ENCODE results near the gene ZCCHC13.

DNA sequence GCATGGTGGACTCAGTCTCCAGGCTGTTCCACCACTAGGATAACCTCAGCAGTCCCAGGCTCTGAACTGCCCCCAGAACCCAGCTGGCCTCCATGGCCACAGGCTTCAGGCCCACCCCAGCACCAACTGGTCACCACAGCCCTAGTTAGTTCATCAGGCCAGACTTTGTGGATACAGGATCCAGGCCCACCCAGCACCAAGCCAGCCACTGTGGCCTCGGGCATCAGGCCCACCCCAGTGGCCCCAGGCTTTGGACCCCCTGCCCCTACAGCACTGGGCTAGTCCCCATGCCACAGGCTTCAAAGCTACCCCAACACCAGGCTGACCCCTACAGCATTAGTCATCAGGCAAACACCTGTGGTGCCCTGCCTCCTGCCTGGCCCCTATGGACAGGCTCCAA lies 50.0 kb downstream of the ZCCHC13 start:
- TF ChIP-seq EZH2 (IDR thresholded peaks at IDR 0.05; ENCODE audit: insufficient read depth, poor library complexity, severe bottlenecking) (no peak), EZH2phosphoT487 (IDR thresholded peaks at IDR 0.05; ENCODE audit: insufficient read depth, low read depth) (no peak)

Data from GM23248 (cell line).